IMR-90 (cell line): ENCODE data around the gene KRT36. TPM values are rescaled to one million over a fixed set of nuclear protein-coding genes. Genes with fewer than 3 reads are reported as not detected.

Experiments used
- ATAC-seq: fragments of 200-7000 bp; cut with Tn5 transposase; 2 replicates; pipeline ENCODE4 v1.9.1; 2020; ENCODE audit warnings: low read depth, mild to moderate bottlenecking, moderate library complexity
- BruUV-seq: library from RNA; stranded (reverse); fragments of 400-500 nt; replicated peaks from 2 replicates; lab custom pipeline; 2021; lab: Mats Ljungman, UMichigan
- CTCF ChIA-PET: fragments of 300-600 bp; formaldehyde crosslinking; extraction: SDS; loops from one replicate; lab custom pipeline; 2021; ENCODE audit warnings: antibody characterized with exemption; lab: Yijun Ruan, JAX
- POLR2A ChIA-PET: fragments of 300-600 bp; sonication (Branson Sonifier 250); formaldehyde crosslinking; loops from one replicate; lab custom pipeline; 2022; ENCODE audit warnings: antibody characterized with exemption; ENCODE audit not compliant: unreplicated experiment; lab: Charles Lee
- DNase-seq: peaks from one replicate; pipeline ENCODE4 v3.0.0; 2013
- H2AFZ ChIP-seq: replicated peaks from 2 replicates; pipeline ENCODE3; 2013; ENCODE audit warnings: low read length, mild to moderate bottlenecking; ENCODE audit not compliant: poor library complexity
- H2AK5ac ChIP-seq: 2 replicates; pipeline ENCODE4 v1.6.1; 2013; ENCODE audit warnings: low read depth, low read length, inconsistent platforms
- H2AK9ac ChIP-seq: replicated peaks from 2 replicates; pipeline ENCODE3; 2013; ENCODE audit warnings: mild to moderate bottlenecking, low read depth, low read length, moderate library complexity; ENCODE audit not compliant: poor library complexity
- H2BK120ac ChIP-seq: 2 replicates; pipeline ENCODE4 v1.6.1; 2013; ENCODE audit warnings: low read depth, low read length, inconsistent platforms
- H2BK15ac ChIP-seq: 3 replicates; pipeline ENCODE4 v1.6.1; 2013; ENCODE audit warnings: low read depth, low read length, inconsistent platforms
- H2BK20ac ChIP-seq: 2 replicates; pipeline ENCODE4 v1.6.1; 2013; ENCODE audit warnings: low read depth, mild to moderate bottlenecking, inconsistent platforms, low read length, moderate library complexity
- H2BK5ac ChIP-seq: 2 replicates; pipeline ENCODE4 v1.6.1; 2013; ENCODE audit warnings: mild to moderate bottlenecking, low read depth, low read length, inconsistent platforms; ENCODE audit not compliant: poor library complexity, severe bottlenecking
- H3K14ac ChIP-seq: replicated peaks from 2 replicates; pipeline ENCODE4 v1.6.1; 2013; ENCODE audit warnings: low read depth, low read length, inconsistent platforms
- H3K18ac ChIP-seq: 2 replicates; pipeline ENCODE4 v1.6.1; 2013; ENCODE audit warnings: low read depth, low read length, control low read depth
- H3K23ac ChIP-seq: 2 replicates; pipeline ENCODE4 v1.6.1; 2013; ENCODE audit warnings: low read depth, low read length, inconsistent platforms
- H3K27ac ChIP-seq: 2 replicates; pipeline ENCODE4 v1.5.1; 2013; ENCODE audit warnings: mild to moderate bottlenecking, control low read depth, low read length; ENCODE audit not compliant: insufficient read depth
- H3K27me3 ChIP-seq: 2 replicates; pipeline ENCODE4 v1.6.1; 2013; ENCODE audit warnings: low read length; ENCODE audit not compliant: control insufficient read depth, insufficient read depth
- H3K36me3 ChIP-seq: 2 replicates; pipeline ENCODE4 v1.6.1; 2013; ENCODE audit warnings: low read length, mixed read lengths; ENCODE audit not compliant: control insufficient read depth, insufficient read depth
- H3K4ac ChIP-seq: 2 replicates; pipeline ENCODE4 v1.6.1; 2013; ENCODE audit warnings: low read depth, low read length, inconsistent platforms
- H3K4me1 ChIP-seq: 2 replicates; pipeline ENCODE4 v1.6.1; 2013; ENCODE audit warnings: low read length, mixed read lengths; ENCODE audit not compliant: control insufficient read depth, insufficient read depth
- H3K4me2 ChIP-seq: 2 replicates; pipeline ENCODE4 v1.6.1; 2013; ENCODE audit warnings: low read depth, mild to moderate bottlenecking, control low read depth, low read length, moderate library complexity
- H3K4me3 ChIP-seq: 2 replicates; pipeline ENCODE4 v1.5.1; 2013; ENCODE audit warnings: low read depth, mild to moderate bottlenecking, control low read depth, low read length, moderate library complexity; ENCODE audit not compliant: insufficient read depth
- H3K56ac ChIP-seq: 2 replicates; pipeline ENCODE4 v1.6.1; 2013; ENCODE audit warnings: low read length, inconsistent platforms; ENCODE audit not compliant: insufficient read depth; ENCODE audit errors: extremely low read depth
- H3K79me1 ChIP-seq, 2 experiments: 2 replicates each; pipeline ENCODE4 v1.6.1; 2013; ENCODE audit warnings: low read length in 2 of 2, inconsistent platforms in 1 of 2, low read depth in 1 of 2
- H3K9ac ChIP-seq: 2 replicates; pipeline ENCODE4 v1.6.1; 2013; ENCODE audit warnings: low read depth, low read length, control low read depth
- H3K9me1 ChIP-seq: 2 replicates; pipeline ENCODE4 v1.6.1; 2013; ENCODE audit warnings: low read length, inconsistent platforms; ENCODE audit not compliant: insufficient read depth
- H3K9me3 ChIP-seq: 2 replicates; pipeline ENCODE4 v1.6.1; 2013; ENCODE audit warnings: low read length; ENCODE audit not compliant: control insufficient read depth, insufficient read depth
- H4K20me1 ChIP-seq: 2 replicates; pipeline ENCODE4 v1.6.1; 2013; ENCODE audit warnings: low read length, inconsistent platforms; ENCODE audit not compliant: insufficient read depth
- H4K5ac ChIP-seq: 2 replicates; pipeline ENCODE4 v1.6.1; 2013; ENCODE audit warnings: mild to moderate bottlenecking, low read depth, low read length, control low read depth
- H4K8ac ChIP-seq, 2 experiments: 2 replicates each; pipeline ENCODE4 v1.6.1; 2013; ENCODE audit warnings: low read depth in 2 of 2, low read length in 2 of 2, control low read depth in 1 of 2, inconsistent platforms in 1 of 2
- H4K91ac ChIP-seq: 2 replicates; pipeline ENCODE4 v1.6.1; 2013; ENCODE audit warnings: low read depth, low read length, inconsistent platforms; ENCODE audit not compliant: insufficient read depth
- CHD1 ChIP-seq: IDR thresholded peaks from 2 replicates; pipeline ENCODE4 v1.6.1; 2012; ENCODE audit warnings: low read depth, low read length, improper control_type of control experiment
- NFE2L2 ChIP-seq: fragments of 150-350 bp; IDR thresholded peaks from 2 replicates; pipeline ENCODE4 v1.6.1; 2016; ENCODE audit warnings: low read depth, mild to moderate bottlenecking, low read length
- WGBS, 2 experiments: methylation state at CpG; one replicate each; pipeline versions ENCODE4 v1.1.5 to v1.1.7; 2013; ENCODE audit warnings: missing lambda C conversion rate in 2 of 2; ENCODE audit not compliant: insufficient read length in 1 of 2; ENCODE audit errors: extremely low coverage in 2 of 2; 5-methylcytosine and 5-hydroxymethylcytosine counted together
- dilution Hi-C: fragments of 300-500 bp; cut with HindIII; formaldehyde crosslinking; loops from one replicate; pipeline ENCODE4 v1.14.3; 2018; ENCODE audit warnings: low sequenced_read_pairs; ENCODE audit not compliant: unreplicated experiment
- in situ Hi-C: fragments of 300-500 bp; cut with MboI; formaldehyde crosslinking; loops from 3 replicates; pipeline ENCODE4 v1.14.3; 2019; ENCODE audit warnings: low sequenced_read_pairs, inconsistent platforms, mixed read lengths
- intact Hi-C: fragments of 100-400 bp; cut with micrococcal nuclease; formaldehyde crosslinking; loops from 2 replicates; pipeline ENCODE4 v1.10.0; 2022
- polyA plus RNA-seq, 3 experiments: library from polyadenylated mRNA; depleted of rRNA; stranded (reverse); fragments of >200 nt; gene quantifications; 2 replicates each; pipeline ENCODE4 v1.2.3, GENCODE V29; 2012; ENCODE audit warnings: low replicate concordance in 1 of 3
- total RNA-seq: library from RNA; depleted of rRNA; stranded (reverse); fragments of >200 nt; gene quantifications from 2 replicates; pipeline ENCODE4 v1.2.3, GENCODE V29; 2012

KRT36 gene
- total and polyA plus RNA-seq, 2 of the 4 experiments (the other 2 are of a cell fraction): not detected

DNA sequence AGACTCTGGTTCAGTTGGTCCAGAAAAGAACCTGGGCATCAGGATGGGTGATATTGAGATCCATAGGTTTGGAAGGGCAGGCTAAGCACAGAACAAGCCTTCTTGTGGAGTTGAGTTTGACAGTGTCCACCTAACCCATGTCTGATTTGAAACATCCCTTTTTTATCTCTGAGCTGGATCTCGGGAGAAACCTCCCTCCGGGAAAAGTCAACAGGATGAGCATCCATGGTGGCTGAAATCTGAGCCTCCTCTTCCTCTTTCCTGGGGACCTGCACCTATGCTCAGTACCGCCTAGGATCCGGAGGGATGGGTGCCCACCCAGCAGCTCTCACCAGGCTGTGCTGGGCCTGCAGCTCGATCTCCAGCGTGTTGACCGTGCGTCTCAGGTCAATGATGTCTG, 26.0 kb downstream of the KRT36 start:
- Histone ChIP-seq H4K20me1 (no peaks in the 10 kb centered on the region; the same call in 1 of the 2 replicates), H3K27me3 (peaks cover 25% of the 10 kb centered on the region), H2AK9ac (no peak overlapping the region), H3K36me3 (no peaks in the 10 kb centered on the region), H2AFZ (no peak overlapping the region), H3K27ac (no peak overlapping the region), H4K91ac (no peak overlapping the region), H2AK5ac (no peak overlapping the region), H4K5ac (no peak overlapping the region), H3K4me2 (no peak overlapping the region), H2BK120ac (no peak overlapping the region), H2BK20ac (no peak overlapping the region), H3K79me1 (no peaks in the 10 kb centered on the region), H4K8ac (no peak overlapping the region), H2BK15ac (no peak overlapping the region; the same call in 2 of the 3 replicates), H3K23ac (no peak overlapping the region), H3K4ac (no peak overlapping the region), H3K14ac (no peak overlapping the region), H3K9ac (no peak overlapping the region), H3K9me3 (peaks cover 10% of the 10 kb centered on the region), H2BK5ac (no peak overlapping the region), H3K56ac (no peak overlapping the region), H3K18ac (no peak overlapping the region), H3K9me1 (no peaks in the 10 kb centered on the region), H3K4me1 (peaks cover 8% of the 10 kb centered on the region), H3K4me3 (no peak overlapping the region)
- TF ChIP-seq CHD1: no peak
- no peak for TF ChIP-seq NFE2L2
- DNase-seq: no peak
- ChIA-PET CTCF (interaction anchor here (0.7 to 1.2 kb wide), 2 partner anchors 29 to 85 kb away, joined by 3 read pairs; no protein-coding TSS in a partner anchor), POLR2A (no interaction called here)
- no CpG with 5 or more reads among the region's 8 CpGs for WGBS, 2 experiments
- intact Hi-C loops: no loop called here
- ATAC-seq: no peak
- BruUV-seq: no TSS peak
- in situ Hi-C loops: no loop called here
- dilution Hi-C loops: no loop called here
